GM18511 (cell line): ENCODE results near the gene HLA-A.

Experiments used
- ATAC-seq: cut with Tn5 transposase; IDR thresholded peaks from one replicate; pipeline ENCODE4 v1.9.1; 2021; ENCODE audit warnings: mild to moderate bottlenecking, moderate library complexity; ENCODE audit not compliant: unreplicated experiment

HLA-A gene

GRCh38 chr6:29933955-29934354 lies 8.4 kb upstream of the HLA-A start:
- no peak for ATAC-seq

GRCh38 chr6:29935273-29935955 lies 6.9 kb upstream of the HLA-A start:
- ATAC-seq = no peak

- ATAC-seq = no peak
Measured at GRCh38 chr6:29938746-29939508, 3.4 kb upstream of the HLA-A start.

GRCh38 chr6:29941016-29941415 lies 1.3 kb upstream of the HLA-A start:
- ATAC-seq = no peak

- no peak for ATAC-seq
Measured at GRCh38 chr6:29941471-29941870, 861 bp upstream of the HLA-A start.

GRCh38 chr6:29941916-29942274 lies 437 bp upstream of the HLA-A start:
- ATAC-seq = no peak

GRCh38 chr6:29943053-29943966 lies 978 bp downstream of the HLA-A start:
- ATAC-seq = peak; percentile 32

- ATAC-seq = no peak
Measured at GRCh38 chr6:29945281-29945820, 3.0 kb downstream of the HLA-A start.

- ATAC-seq = no peak
Measured at GRCh38 chr6:29946223-29947076, 4.1 kb downstream of the HLA-A start.

- ATAC-seq = no peak
Measured at GRCh38 chr6:29947077-29947980, 5.0 kb downstream of the HLA-A start.

- ATAC-seq = no peak
Measured at GRCh38 chr6:29948277-29948676, 5.9 kb downstream of the HLA-A start.

GRCh38 chr6:29949934-29950333 lies 7.6 kb downstream of the HLA-A start:
- ATAC-seq = no peak

GRCh38 chr6:29951882-29952281 lies 9.6 kb downstream of the HLA-A start:
- ATAC-seq = no peak

- no peak for ATAC-seq
Measured at GRCh38 chr6:29953001-29953441, 10.7 kb downstream of the HLA-A start.

- ATAC-seq = no peak
Measured at GRCh38 chr6:29953686-29954085, 11.4 kb downstream of the HLA-A start.

GRCh38 chr6:29954272-29954671 lies 11.9 kb downstream of the HLA-A start:
- no peak for ATAC-seq

GRCh38 chr6:29955783-29956182 lies 13.5 kb downstream of the HLA-A start:
- no peak for ATAC-seq

- no peak for ATAC-seq
Measured at GRCh38 chr6:29956518-29956917, 14.2 kb downstream of the HLA-A start.

- ATAC-seq = no peak
Measured at GRCh38 chr6:29958046-29958445, 15.7 kb downstream of the HLA-A start.
